ENCODE results near the gene CAMK1D.

- no peak for TF ChIP-seq CTCF (IDR thresholded peaks at IDR 0.05; ENCODE audit: low read length)
- no peak for TF ChIP-seq EZH2 (IDR thresholded peaks at IDR 0.05; ENCODE audit: borderline replicate concordance, low read length)
Measured at GRCh38 chr10:12787297-12787696, 437.9 kb downstream of the CAMK1D start.
